ENCODE data around the gene GNAT1.

DNA sequence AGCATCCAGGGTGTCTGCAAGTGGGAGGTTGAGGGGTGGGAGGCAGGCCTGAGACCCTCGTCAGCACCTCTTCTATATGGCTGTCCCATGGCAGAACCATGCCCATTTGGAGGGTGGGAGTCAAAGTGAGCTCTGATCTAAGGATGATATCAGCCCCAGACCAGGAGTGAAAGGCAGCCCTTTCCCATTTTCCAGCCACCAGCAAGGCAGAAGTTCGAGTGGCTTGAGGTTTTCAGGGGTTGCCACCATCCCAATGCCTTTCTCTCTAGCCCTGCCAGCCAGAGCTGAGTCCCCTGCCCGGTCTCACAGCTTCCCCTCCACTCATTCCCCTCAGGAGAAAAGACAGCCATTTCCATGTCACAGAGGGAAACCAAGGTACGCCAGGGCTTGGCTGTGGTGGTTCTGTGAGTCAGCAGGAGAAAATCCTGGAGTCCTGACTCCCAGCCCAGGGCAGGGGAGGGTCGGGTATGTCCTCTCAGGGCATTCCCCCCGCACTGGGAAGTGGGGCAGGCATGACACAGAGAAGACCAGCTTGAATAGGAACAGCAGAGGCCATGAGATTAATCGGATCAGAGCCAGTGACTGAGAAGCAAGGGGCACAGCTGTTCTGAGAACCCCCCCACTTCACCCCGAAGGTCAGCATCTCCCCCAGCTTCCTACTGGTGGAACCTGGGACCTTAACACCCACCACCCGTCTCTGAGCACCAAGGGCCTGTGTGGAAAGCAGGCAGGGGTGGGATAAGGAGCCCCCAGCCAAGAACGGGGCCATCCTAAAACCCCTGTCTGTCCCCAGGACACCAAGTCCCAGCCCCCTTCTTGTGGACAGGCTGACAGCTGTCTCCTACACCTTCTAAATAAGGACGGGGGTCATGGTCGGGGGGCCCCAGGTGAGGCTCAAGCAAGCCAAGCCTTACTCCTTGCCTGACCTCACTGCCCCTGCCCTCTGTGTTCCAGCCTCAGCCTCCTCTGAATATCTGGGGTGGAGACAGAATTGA, 12.7 kb downstream of the GNAT1 start:
- TF ChIP-seq POLR2A (IDR thresholded peaks at IDR 0.05; ENCODE audit: low read depth, low read length) (no peak), TAF1 (IDR thresholded peaks at IDR 0.05; ENCODE audit: borderline replicate concordance, low read depth, low read length) (no peak), POLR2AphosphoS5 (IDR thresholded peaks at IDR 0.05; ENCODE audit: low read depth, low read length) (no peak)
